AG09319 (cell line): Measurements from ENCODE around the gene TMED9.

Source experiments
- DNase-seq: peaks from one replicate; pipeline ENCODE4 v3.0.0-alpha.2; 2010; ENCODE audit warnings: low read depth; ENCODE audit errors: extremely low read depth
- TF ChIP-seq, protein P1 (sequence below): IDR thresholded peaks from 2 replicates; pipeline ENCODE4 v1.5.1; 2011; ENCODE audit warnings: low read depth, mild to moderate bottlenecking, inconsistent platforms, low read length, moderate library complexity

TMED9 gene

DNA sequence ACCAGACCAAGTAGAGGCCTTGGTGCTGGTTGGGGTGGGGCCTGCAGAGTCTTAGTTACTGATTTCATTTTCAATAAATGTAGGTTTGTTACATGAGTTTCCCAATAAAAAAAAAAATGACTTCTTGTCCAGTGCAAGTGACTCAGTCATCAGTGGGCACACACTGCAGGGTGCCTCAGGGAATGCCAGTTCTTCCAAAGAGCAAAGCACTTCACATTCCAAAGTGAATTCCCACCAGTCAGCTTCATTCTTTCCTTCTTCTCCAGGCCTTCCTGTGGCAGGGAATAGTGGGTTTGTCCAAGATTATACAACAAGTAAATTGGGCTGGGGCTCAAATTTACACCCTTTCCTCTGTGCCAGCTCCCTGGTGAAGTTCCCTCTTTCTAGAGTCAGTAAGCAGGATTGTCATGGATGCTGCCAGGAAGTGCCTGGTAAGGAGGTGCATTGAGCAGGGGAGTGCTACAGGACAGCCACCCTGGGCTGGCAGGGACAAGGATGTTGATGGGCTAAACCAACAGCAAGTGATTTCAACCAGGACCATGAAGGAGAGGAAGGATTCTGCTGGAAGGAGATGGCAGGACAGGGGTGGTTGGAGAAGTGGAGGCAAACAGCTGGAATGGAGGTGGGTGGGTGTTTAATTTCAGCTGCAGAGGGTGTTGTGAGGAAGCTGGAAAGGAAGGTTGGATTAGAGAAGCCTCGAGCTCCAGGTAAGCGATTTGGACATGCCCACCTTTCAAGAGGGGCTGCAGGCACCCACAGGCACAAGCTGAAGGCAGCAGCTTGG lies 4.2 kb downstream of the TMED9 start:
- no peak for DNase-seq
- TF ChIP-seq, protein P1, sequence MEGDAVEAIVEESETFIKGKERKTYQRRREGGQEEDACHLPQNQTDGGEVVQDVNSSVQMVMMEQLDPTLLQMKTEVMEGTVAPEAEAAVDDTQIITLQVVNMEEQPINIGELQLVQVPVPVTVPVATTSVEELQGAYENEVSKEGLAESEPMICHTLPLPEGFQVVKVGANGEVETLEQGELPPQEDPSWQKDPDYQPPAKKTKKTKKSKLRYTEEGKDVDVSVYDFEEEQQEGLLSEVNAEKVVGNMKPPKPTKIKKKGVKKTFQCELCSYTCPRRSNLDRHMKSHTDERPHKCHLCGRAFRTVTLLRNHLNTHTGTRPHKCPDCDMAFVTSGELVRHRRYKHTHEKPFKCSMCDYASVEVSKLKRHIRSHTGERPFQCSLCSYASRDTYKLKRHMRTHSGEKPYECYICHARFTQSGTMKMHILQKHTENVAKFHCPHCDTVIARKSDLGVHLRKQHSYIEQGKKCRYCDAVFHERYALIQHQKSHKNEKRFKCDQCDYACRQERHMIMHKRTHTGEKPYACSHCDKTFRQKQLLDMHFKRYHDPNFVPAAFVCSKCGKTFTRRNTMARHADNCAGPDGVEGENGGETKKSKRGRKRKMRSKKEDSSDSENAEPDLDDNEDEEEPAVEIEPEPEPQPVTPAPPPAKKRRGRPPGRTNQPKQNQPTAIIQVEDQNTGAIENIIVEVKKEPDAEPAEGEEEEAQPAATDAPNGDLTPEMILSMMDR = no peak

DNA sequence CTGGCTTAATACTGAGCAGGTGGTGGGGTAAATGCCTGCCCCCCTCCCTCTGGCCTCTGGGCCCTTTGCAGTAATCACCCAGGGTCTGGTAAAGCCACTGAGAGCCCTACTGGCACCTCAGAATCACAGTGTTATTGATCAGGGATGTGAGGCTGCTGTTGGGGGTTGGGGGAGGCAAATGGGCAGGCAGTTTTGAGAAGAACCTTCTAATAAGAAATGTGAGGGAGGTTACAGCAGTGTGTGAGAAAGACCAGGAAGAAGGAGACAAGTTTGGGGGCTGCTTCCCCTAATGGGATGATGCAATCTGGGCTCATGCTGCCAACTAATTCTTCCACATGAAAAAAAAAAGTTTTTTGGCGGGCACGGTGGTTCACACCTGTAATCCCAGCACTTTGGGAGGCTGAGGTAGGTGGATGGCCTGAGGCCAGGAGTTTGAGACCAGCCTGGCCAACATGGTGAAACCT lies 4.8 kb downstream of the TMED9 start:
- TF ChIP-seq, protein P1 = no peak
- DNase-seq = no peak

DNA sequence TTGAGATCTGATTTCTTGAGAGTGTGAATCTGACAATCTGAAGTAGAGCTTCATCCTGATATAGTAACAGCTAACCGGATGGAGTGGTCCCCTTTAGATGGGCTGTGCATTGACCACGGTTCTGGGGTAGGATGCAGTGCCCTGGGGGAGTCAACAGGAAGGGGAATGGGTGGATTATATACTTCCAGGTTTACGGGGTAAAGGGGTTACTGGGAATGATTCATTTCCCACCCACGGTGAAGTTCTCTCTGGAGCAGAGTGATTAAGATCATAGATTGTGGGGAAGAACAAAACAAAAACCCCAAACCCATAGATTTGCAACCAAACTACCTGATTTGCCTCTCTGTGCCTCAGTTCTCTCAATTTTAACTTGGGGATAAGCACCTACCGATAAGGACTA lies 6.5 kb downstream of the TMED9 start:
- DNase-seq = no peak
- TF ChIP-seq, protein P1 = no peak

DNA sequence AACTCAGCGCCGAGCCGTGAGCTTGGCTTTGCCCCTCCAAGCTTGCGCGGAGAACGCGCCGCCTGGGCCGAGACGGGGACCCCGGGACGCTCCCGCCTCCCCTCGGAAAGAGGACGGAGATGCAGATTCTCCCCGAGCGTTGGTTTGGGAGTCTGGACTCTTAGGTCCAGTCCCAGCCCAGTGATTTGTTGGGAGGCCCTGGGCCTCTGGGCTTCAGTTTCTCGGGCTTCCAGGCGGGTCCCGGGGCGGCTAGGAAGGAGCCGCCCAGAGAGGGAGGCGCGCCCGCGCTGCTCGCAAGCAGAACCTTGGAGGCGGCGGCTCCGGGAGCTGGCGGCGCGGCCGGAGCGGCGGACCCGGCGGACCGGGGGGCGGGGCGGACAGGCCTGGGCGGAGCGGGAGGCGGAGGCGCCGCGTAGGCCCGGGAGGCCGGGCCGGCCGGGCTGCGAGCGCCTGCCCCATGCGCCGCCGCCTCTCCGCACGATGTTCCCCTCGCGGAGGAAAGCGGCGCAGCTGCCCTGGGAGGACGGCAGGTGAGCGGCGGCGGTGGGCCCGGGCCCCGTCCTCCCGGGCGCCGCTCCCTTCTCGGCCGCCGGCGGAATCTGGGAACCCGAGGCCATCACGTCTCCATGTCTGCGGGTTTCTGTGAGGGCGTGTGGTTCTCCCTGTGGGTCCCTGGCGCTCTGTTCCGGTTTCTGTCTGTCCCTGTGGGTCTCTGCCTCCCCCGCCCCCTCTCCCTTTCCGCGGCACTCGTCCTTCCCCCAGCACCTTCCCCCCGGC lies 7.9 kb downstream of the TMED9 start, which contains the start of gene B4GALT7:
TSS of gene B4GALT7 (plus strand) at position 402 of the 777 bp plus-strand sequence. CDS start at position 481, 79 bp downstream.
- DNase-seq = peak; percentile 41
- TF ChIP-seq, protein P1 = no peak; the same call in none of the 2 replicates

DNA sequence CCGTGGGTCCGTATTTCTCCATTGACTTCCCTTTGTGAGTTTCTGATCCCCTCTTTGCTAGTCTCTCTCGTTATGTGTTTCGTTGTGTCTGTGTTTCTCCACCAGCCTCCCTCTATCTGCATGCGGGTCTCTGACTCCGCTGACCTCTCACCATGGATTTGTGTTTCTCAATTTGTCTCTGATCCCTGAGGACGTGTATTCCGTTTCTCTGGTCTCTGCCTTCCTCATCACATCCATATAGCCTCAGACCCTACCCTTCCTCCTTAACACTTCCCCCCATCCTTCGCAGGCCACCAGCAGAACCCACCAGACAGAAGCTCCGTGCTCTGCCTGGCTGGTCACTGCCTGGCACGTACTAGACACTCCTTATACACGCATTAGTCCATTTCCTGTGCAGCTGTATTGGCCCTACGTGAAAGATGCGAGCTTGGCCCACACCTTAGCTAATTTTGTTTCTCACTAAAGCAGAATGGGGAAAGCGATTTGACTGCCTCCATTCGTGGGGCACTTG lies 8.6 kb downstream of the TMED9 start:
- TF ChIP-seq, protein P1 = no peak
- DNase-seq = no peak

DNA sequence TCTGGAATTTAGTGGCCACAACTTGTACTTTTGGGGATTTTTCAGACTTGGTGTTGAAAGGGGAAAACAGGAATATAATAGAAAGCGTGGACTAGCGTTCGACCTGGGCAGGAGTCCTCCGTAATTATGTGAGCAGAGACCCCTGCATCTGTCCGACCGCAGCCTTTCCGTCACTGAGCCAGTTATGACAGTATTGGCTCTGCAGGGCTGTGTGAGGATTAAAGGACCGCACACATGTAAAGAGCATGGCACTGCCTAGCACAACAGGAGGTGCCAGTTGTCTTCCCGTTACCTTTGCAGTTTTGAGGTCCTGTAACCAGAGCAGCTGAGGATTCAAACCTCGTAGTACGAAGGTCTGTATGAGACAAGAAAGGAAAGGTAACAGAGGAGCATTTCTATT lies 9.1 kb downstream of the TMED9 start:
- TF ChIP-seq, protein P1 = no peak

More for the DNA sequence above, 9.1 kb downstream of the TMED9 start:
- no peak for DNase-seq
